Psoas muscle (tissue), 8 donors: ENCODE data around the gene MTHFD2. TPM values are rescaled to one million over a fixed set of nuclear protein-coding genes. Genes with fewer than 3 reads are reported as not detected.
"Not testable (repeated sequence)": the region's sequence is repeated elsewhere in the genome, so short reads cannot be mapped to it uniquely, and the experiment has no call there.

Experiments used
- ATAC-seq, 4 donors: fragments of 200-7000 bp; cut with Tn5 transposase; one replicate each; pipeline ENCODE4 v1.9.1; 2020; ENCODE audit warnings: moderate library complexity in 3 of 4, mild to moderate bottlenecking in 2 of 4
- DNase-seq, 2 donors: peaks; one replicate each; pipeline ENCODE4 v3.0.0-alpha.2; 2020
- H3K27ac ChIP-seq: fragments of 200-600 bp; one replicate; pipeline ENCODE4 v1.8.0; 2022
- H3K27me3 ChIP-seq, 3 donors: fragments of 200-600 bp in 1 of 3; one replicate each; pipeline versions ENCODE4 v1.6.1 to v1.8.0; 2013 to 2022; ENCODE audit warnings: low read length in 2 of 3, mild to moderate bottlenecking in 2 of 3, moderate library complexity in 1 of 3; ENCODE audit not compliant: insufficient read depth in 3 of 3
- H3K36me3 ChIP-seq, 2 donors: fragments of 200-600 bp in 1 of 2; one replicate each; pipeline versions ENCODE4 v1.6.1 to v1.8.0; 2013 to 2022; ENCODE audit warnings: low read depth in 1 of 2, mild to moderate bottlenecking in 1 of 2, moderate library complexity in 1 of 2; ENCODE audit not compliant: insufficient read depth in 1 of 2
- H3K4me1 ChIP-seq: fragments of 200-600 bp; one replicate; pipeline ENCODE4 v1.8.0; 2022
- H3K4me3 ChIP-seq: fragments of 200-600 bp; one replicate; pipeline ENCODE4 v1.8.0; 2022; ENCODE audit warnings: mild to moderate bottlenecking
- H3K9me3 ChIP-seq: fragments of 200-600 bp; one replicate; pipeline ENCODE4 v1.8.0; 2022
- CTCF ChIP-seq: fragments of 200-600 bp; IDR thresholded peaks from one replicate; pipeline ENCODE4 v1.8.0; 2022; ENCODE audit warnings: antibody characterized with exemption
- WGBS, 3 donors: extraction: QIAGEN DNeasy Blood & Tissue Kit; methylation state at CpG; one replicate each; pipeline versions ENCODE4 v1.1.6 to v1.1.7; 2013; 5-methylcytosine and 5-hydroxymethylcytosine counted together
- intact Hi-C, 2 donors: fragments of 100-400 bp; cut with DNase I; formaldehyde crosslinking; loops; one replicate each; pipeline versions ENCODE4 v1.11.0 to v1.14.2; 2022
- polyA plus RNA-seq, 3 donors: library from polyadenylated mRNA; stranded (reverse); fragments of 200-250 nt; gene quantifications; one replicate each; pipeline ENCODE4 v1.2.3, GENCODE V29; 2013
- total RNA-seq, 4 donors: library from RNA; stranded (reverse); fragmentation: NEBNext Ultra II Directional in 2 of 4; extraction: Animal tissue kit (Norgen Biotek cat#: 25700) in 2 of 4; gene quantifications; one replicate each; pipeline versions ENCODE4 v1.2.1 to v1.2.4, GENCODE V29; 2021 to 2023
- donor health status: healthy with polysubstance abuse.
- donor health status: DM: no; HTN: no; CAD: no; lungs with moderate emphysema.
- donor health status: Bipolar disorder and iron deficiency.
- donor health status: healthy.
- donor health status: DM: yes; HTN: yes; CAD: no.
- donor health status: DM: no; HTN: no; CAD: no.
- donor health status: DM: no; HTN: no; CAD: no.
- donor health status: DM: yes; HTN: yes; CAD: no.

Gene MTHFD2
- total and polyA plus RNA-seq, 7 donors: 16.6 to 112 (median 60.4) TPM

GRCh38 chr2:74205113-74205512, 6.7 kb downstream of the MTHFD2 start:
- no peak overlapping the region for H3K4me3 ChIP-seq
- H3K27me3 ChIP-seq: no peaks in the 10 kb centered on the region
- no peak for TF ChIP-seq CTCF
- H3K9me3 ChIP-seq: no peaks in the 10 kb centered on the region
- H3K36me3 ChIP-seq: peaks cover 2 to 34% of the 10 kb centered on the region in 2 donors
- ATAC-seq (no peak), DNase-seq (no peak)
- intact Hi-C loops: no loop called here
- H3K4me1 ChIP-seq: peaks cover 59% of the 10 kb centered on the region
- H3K27ac ChIP-seq: peak overlapping the region; percentile 75
- WGBS, 3 donors: 82 to 87% (median 87%) methylated on average over 5 of the region's 5 CpGs

DNA sequence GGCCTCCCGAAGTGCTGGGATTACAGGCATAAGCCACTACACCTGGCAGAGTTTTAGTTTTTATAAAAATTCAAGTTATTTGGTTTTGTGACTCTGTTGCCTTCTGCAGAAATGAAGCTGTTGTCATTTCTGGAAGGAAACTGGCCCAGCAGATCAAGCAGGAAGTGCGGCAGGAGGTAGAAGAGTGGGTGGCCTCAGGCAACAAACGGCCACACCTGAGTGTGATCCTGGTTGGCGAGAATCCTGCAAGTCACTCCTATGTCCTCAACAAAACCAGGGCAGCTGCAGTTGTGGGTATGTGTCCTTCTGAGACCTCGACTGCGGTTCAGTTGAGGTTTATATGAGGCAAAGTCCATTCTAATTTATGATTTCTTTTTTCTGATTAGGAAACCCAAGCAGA, 7.2 kb downstream of the MTHFD2 start:
- TF ChIP-seq CTCF: no peak
- 27 to 35% (median 32%) methylated on average over 6 of the region's 6 CpGs for WGBS, 3 donors
- Histone ChIP-seq H3K9me3 (no peaks in the 10 kb centered on the region), H3K4me3 (peak overlapping the region; percentile 17), H3K36me3 (peaks cover 2 to 39% of the 10 kb centered on the region in 2 donors), H3K4me1 (peaks cover 55% of the 10 kb centered on the region), H3K27me3 (no peaks in the 10 kb centered on the region), H3K27ac (peak overlapping the region; percentile 75)
- DNase-seq (no peak), ATAC-seq (peak; percentile 41 to 83 (median 58))
- intact Hi-C loops: no loop called here

DNA sequence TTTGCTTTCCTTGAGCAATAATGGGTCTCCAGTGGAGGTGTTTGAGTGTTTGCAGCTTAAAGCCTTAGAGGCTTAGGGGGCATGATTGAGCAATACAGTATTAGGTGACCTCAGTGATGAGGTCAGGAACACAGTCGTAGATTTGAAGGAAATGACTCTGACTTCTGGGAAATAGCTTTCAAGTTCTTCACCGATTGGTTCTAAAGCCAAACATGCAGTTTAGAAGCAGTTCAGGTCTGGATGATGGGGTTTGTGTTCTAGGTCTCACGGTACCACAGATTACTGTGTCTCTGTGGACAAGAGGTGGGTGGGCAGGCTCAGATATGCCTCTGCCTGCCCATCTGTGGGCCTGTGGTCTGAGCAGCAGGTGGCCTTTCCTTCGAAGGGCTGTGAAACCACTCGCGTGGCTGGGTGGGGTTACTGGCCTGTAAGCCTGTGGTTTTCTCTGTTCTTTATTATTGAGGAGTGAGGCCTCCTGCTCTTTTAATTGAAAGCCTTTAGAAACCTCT, 7.8 kb downstream of the MTHFD2 start:
- H3K27me3 ChIP-seq: no peaks in the 10 kb centered on the region
- peak overlapping the region; percentile 75 for H3K27ac ChIP-seq
- H3K9me3 ChIP-seq: no peaks in the 10 kb centered on the region
- peak; percentile 18 to 45 (median 41) for ATAC-seq
- TF ChIP-seq CTCF: no peak
- WGBS, 3 donors: 35 to 47% (median 43%) methylated on average over 6 of the region's 6 CpGs
- no peak for DNase-seq
- H3K36me3 ChIP-seq: peaks cover 2 to 45% of the 10 kb centered on the region in 2 donors
- intact Hi-C loops: no loop called here
- H3K4me1 ChIP-seq: peaks cover 48% of the 10 kb centered on the region
- H3K4me3 ChIP-seq: peak overlapping the region; percentile 17

- Histone ChIP-seq H3K27ac (no peak overlapping the region), H3K27me3 (no peaks in the 10 kb centered on the region), H3K4me3 (no peak overlapping the region), H3K9me3 (no peaks in the 10 kb centered on the region), H3K36me3 (peaks cover 2 to 100% of the 10 kb centered on the region in 2 donors), H3K4me1 (no peaks in the 10 kb centered on the region)
- ATAC-seq (no peak), DNase-seq (no peak)
- TF ChIP-seq CTCF: no peak
- intact Hi-C loops: no loop called here
- 85 to 94% (median 88%) methylated on average over 3 of the region's 3 CpGs for WGBS, 3 donors
These were observed 14.4 kb downstream of the MTHFD2 start for GRCh38 chr2:74212702-74213410.

DNA sequence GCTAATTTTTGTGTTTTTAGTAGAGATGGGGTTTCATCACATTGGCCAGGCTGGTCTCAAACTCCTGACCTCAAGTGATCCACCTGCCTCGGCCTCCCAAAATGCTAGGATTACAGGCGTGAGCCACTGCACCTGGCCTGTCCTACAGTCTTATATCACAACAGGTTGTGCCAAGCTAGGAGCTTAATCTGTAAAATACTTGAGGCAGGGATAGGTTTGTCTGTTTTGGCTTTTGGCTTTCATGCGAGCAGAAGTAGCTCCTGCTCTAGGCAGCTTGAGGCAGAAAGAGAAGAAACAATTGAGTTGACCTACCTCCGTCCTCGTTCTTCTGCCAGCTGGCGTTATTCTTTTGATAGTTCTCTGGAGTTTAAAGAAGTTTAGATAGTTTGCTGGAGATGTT, 17.4 kb downstream of the MTHFD2 start:
- H3K4me1 ChIP-seq, H3K4me3 ChIP-seq, ATAC-seq, H3K27me3 ChIP-seq, intact Hi-C loops, DNase-seq, H3K27ac ChIP-seq, H3K9me3 ChIP-seq: not testable (repeated sequence)
- 85 to 94% (median 88%) methylated on average over 6 of the region's 6 CpGs for WGBS, 3 donors
- peaks cover 0 to 78% of the 10 kb centered on the region in 2 donors for H3K36me3 ChIP-seq
